Measurements from ENCODE around the gene TMEM131L.
"Not testable (repeated sequence)": the region's sequence is repeated elsewhere in the genome, so short reads cannot be mapped to it uniquely, and the experiment has no call there.

Gene TMEM131L

GRCh38 chr4:153566631-153567150 is 100.5 kb downstream of the TMEM131L start:
- Mint-ChIP-seq H3K27ac (peak overlapping the region in 1 of 2 donors; percentile 66), H3K9me3 (no peaks in the 10 kb centered on the region), H3K4me3 (no peak overlapping the region), H3K4me1 (ENCODE audit: low read depth in 2 of 2) (peaks cover 12 to 24% of the 10 kb centered on the region in 2 donors), H3K27me3 (no peaks in the 10 kb centered on the region), H3K36me3 (ENCODE audit: insufficient read depth) (peaks cover 27% of the 10 kb centered on the region)
- ATAC-seq (replicated peaks) = no peak
- DNase-seq = no peak

- Mint-ChIP-seq H3K36me3 (ENCODE audit: insufficient read depth) (peaks cover 23% of the 10 kb centered on the region), H3K27ac (peak overlapping the region; percentile 39 to 72), H3K4me1 (ENCODE audit: low read depth in 2 of 2) (peaks cover 16 to 25% of the 10 kb centered on the region in 2 donors)
- not testable (repeated sequence) for DNase-seq; H3K27me3 Mint-ChIP-seq; H3K9me3 Mint-ChIP-seq; ATAC-seq (replicated peaks); H3K4me3 Mint-ChIP-seq
Measured at GRCh38 chr4:153567660-153568059, 101.5 kb downstream of the TMEM131L start.

- peaks cover 21 to 32% of the 10 kb centered on the region in 2 donors for H3K4me1 Mint-ChIP-seq (ENCODE audit: low read depth in 2 of 2)
- H3K27ac Mint-ChIP-seq = peak overlapping the region; percentile 66 to 72
- H3K4me3 Mint-ChIP-seq = no peak overlapping the region
Measured at GRCh38 chr4:153570228-153570973, 104.2 kb downstream of the TMEM131L start.

DNA sequence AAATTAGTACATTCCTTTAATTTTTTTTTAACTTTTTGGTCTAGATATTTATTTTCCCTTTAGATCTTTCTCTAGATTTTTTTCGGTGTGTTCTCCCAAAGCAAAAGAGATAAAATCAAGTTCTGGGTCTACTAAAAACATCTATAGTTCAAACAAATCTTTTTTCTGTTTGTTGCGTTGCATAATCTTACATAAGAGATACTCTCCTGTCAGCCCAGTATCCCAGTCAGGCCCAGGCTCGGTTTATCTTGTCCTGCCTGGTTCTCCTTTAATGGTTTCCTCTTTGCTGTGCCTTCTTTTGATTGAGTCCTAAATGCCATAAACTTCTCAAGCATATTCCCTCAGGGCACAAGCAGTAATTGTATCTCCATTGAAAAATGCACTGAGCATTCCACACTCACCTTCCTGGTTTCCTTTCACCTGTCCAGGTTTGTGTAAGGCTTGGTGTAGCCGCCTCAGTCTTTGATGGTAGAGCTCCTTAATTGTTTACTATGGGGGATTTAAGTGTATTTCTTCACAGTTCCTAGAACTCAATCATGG is 104.9 kb downstream of the TMEM131L start:
- H3K27ac Mint-ChIP-seq = peak overlapping the region; percentile 66 to 67
- peaks cover 11% of the 10 kb centered on the region for H3K36me3 Mint-ChIP-seq (ENCODE audit: insufficient read depth)
- ATAC-seq (replicated peaks) = no peak
- H3K9me3 Mint-ChIP-seq = no peaks in the 10 kb centered on the region
- DNase-seq = no peak
- H3K4me3 Mint-ChIP-seq = no peak overlapping the region
- no peaks in the 10 kb centered on the region for H3K27me3 Mint-ChIP-seq
- H3K4me1 Mint-ChIP-seq (ENCODE audit: low read depth in 2 of 2) = peaks cover 21 to 34% of the 10 kb centered on the region in 2 donors

More at GRCh38 chr4:153570228-153570973, 104.2 kb downstream of the TMEM131L start:
- H3K36me3 Mint-ChIP-seq (ENCODE audit: insufficient read depth) = peaks cover 9% of the 10 kb centered on the region
- H3K9me3 Mint-ChIP-seq = no peaks in the 10 kb centered on the region
- DNase-seq (no peak), ATAC-seq (replicated peaks) (no peak)
- H3K27me3 Mint-ChIP-seq = no peaks in the 10 kb centered on the region

GRCh38 chr4:153572609-153573008 is 106.4 kb downstream of the TMEM131L start:
- Mint-ChIP-seq H3K9me3 (no peaks in the 10 kb centered on the region), H3K4me1 (ENCODE audit: low read depth in 2 of 2) (peaks cover 27 to 41% of the 10 kb centered on the region in 2 donors), H3K27me3 (no peaks in the 10 kb centered on the region), H3K27ac (peak overlapping the region; percentile 66), H3K4me3 (no peak overlapping the region), H3K36me3 (ENCODE audit: insufficient read depth) (peaks cover 16% of the 10 kb centered on the region)
- DNase-seq (no peak), ATAC-seq (replicated peaks) (no peak)

DNA sequence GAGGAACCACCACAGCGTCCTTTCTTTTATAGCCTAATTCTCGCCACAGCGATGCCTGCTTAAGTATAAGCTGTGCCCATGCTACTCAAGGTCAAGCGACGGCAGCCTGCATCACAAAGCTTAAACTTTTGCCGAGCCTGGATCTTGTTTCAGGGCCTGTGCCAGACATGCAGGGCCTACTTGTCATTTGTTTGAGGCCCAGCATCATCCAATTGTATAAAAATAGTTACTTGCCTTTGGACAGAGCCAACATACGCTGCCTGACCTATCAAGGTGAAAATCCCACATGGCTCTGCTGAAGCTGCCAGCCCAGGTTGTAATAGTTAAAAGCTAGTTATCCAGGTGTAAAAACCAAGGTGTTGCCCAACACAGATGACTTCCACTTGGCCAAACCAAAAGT is 107.1 kb downstream of the TMEM131L start:
- DNase-seq (no peak), ATAC-seq (replicated peaks) (no peak)
- Mint-ChIP-seq H3K4me1 (ENCODE audit: low read depth in 2 of 2) (peaks cover 30 to 45% of the 10 kb centered on the region in 2 donors), H3K36me3 (ENCODE audit: insufficient read depth) (peaks cover 14% of the 10 kb centered on the region), H3K9me3 (no peaks in the 10 kb centered on the region), H3K4me3 (no peak overlapping the region), H3K27me3 (no peaks in the 10 kb centered on the region), H3K27ac (peak overlapping the region in 1 of 2 donors; percentile 54)

DNA sequence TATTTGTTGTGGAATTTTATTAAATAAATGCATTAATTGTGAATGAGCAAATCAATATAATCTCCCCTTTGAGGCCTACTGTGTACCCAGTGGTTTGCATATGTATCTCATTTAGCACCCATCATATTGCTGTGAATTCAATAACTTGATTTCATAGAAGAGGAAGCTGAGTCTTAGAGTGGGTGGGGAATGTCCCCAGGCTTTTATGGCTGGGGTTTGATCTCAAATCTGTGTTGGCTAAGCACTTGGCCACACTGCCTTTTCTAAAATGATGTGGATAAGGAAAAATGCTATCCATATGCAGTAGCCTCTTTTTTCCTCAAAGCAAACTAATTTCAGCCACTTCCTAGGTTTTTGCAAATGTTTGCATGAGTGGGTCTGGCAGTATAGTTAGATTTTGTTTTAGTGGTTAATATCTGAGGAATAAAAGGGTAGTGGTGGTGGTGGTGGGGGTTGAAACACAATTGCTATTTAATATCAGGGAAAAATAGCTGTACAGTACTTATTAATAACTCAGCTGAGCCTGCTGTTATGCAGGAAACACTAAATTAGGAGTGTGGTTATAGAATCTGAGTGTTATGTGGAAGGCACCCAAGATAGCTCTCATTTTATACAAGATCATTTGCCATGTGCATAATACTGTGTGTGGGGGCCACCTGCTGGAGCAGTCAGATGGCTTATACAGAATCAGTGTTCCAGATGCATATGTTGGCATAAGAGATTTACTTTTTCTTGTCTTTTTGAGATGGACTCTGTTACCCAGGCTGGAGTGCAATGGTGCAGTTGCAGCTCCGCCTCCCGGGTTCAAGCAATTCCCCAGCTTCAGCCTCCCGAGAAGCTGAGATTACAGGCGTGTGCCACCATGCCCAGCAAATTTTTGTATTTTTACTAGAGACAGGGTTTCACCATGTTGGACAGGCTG is 108.0 kb downstream of the TMEM131L start:
- Mint-ChIP-seq H3K4me1 (ENCODE audit: low read depth in 2 of 2) (peaks cover 30 to 45% of the 10 kb centered on the region in 2 donors), H3K27me3 (no peaks in the 10 kb centered on the region), H3K9me3 (no peaks in the 10 kb centered on the region), H3K4me3 (no peak overlapping the region), H3K27ac (peak overlapping the region in 1 of 2 donors; percentile 54), H3K36me3 (ENCODE audit: insufficient read depth) (peaks cover 14% of the 10 kb centered on the region)
- peak; percentile 97 for ATAC-seq (replicated peaks)
- peak; percentile 53 to 57 (median 53) for DNase-seq

- Mint-ChIP-seq H3K27ac (no peak overlapping the region), H3K4me3 (no peak overlapping the region), H3K36me3 (ENCODE audit: insufficient read depth) (peaks cover 30% of the 10 kb centered on the region), H3K4me1 (ENCODE audit: low read depth in 2 of 2) (peaks cover 30 to 47% of the 10 kb centered on the region in 2 donors), H3K27me3 (no peaks in the 10 kb centered on the region), H3K9me3 (no peaks in the 10 kb centered on the region)
- DNase-seq = no peak
- no peak for ATAC-seq (replicated peaks)
Measured at GRCh38 chr4:153576443-153576774, 110.2 kb downstream of the TMEM131L start.

- H3K27ac Mint-ChIP-seq = no peak overlapping the region
- DNase-seq = no peak
- H3K36me3 Mint-ChIP-seq (ENCODE audit: insufficient read depth) = peaks cover 37% of the 10 kb centered on the region
- H3K4me3 Mint-ChIP-seq = no peak overlapping the region
- H3K4me1 Mint-ChIP-seq (ENCODE audit: low read depth in 2 of 2) = peaks cover 26 to 42% of the 10 kb centered on the region in 2 donors
- H3K27me3 Mint-ChIP-seq = no peaks in the 10 kb centered on the region
- no peaks in the 10 kb centered on the region for H3K9me3 Mint-ChIP-seq
- ATAC-seq (replicated peaks) = no peak
Measured at GRCh38 chr4:153577053-153577452, 110.9 kb downstream of the TMEM131L start.

DNA sequence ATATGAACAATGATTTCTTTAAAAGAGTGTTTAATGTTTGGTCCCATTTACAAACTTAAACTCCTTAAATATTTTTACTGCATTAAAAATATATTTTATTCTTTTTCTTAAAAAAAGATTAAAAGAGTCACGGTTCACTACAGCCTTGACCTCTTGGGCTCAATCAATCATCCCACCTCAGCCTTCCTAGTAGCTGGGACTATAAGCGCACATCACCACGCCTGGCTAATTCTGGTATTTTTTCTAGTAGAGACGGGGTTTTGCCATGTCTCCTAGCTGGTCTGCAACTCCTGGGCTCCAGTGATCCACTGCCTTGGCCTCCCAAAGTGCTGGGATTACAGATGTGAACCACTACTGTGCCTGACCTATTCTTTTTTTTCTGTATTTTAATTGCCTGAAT is 113.2 kb downstream of the TMEM131L start:
- peaks cover 14 to 26% of the 10 kb centered on the region in 2 donors for H3K4me1 Mint-ChIP-seq (ENCODE audit: low read depth in 2 of 2)

DNA sequence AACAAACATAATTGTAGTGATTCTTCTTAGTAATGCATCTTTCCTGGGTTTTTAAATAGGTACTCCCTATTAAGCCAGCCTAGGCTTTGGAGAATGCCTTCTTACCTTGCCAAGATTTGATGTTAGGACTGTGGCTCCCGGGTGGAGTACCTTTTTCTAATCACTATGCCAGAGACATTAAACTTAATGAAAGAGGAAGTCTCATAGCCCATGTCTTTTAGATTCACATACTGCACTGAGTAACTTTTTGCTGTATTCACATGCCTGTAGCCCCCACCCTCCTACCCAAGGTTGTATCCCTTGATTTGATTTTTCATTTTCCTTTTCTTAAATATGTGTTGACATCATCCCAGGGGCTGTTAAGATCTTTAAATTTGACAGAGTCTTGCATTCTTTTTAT is 113.7 kb downstream of the TMEM131L start:
- Mint-ChIP-seq H3K36me3 (ENCODE audit: insufficient read depth) (peaks cover 54% of the 10 kb centered on the region), H3K4me3 (no peak overlapping the region), H3K9me3 (no peaks in the 10 kb centered on the region), H3K27me3 (no peaks in the 10 kb centered on the region), H3K27ac (peak overlapping the region; percentile 42 to 94), H3K4me1 (ENCODE audit: low read depth in 2 of 2) (peaks cover 14 to 23% of the 10 kb centered on the region in 2 donors)
- no peak for DNase-seq
- no peak for ATAC-seq (replicated peaks)

More for the DNA sequence above, 113.2 kb downstream of the TMEM131L start:
- DNase-seq (no peak), ATAC-seq (replicated peaks) (no peak)
- Mint-ChIP-seq H3K27me3 (no peaks in the 10 kb centered on the region), H3K4me3 (no peak overlapping the region), H3K9me3 (no peaks in the 10 kb centered on the region), H3K27ac (peak overlapping the region; percentile 26 to 94), H3K36me3 (ENCODE audit: insufficient read depth) (peaks cover 54% of the 10 kb centered on the region)

GRCh38 chr4:153582954-153583702 is 117.0 kb downstream of the TMEM131L start:
- Mint-ChIP-seq H3K9me3 (no peaks in the 10 kb centered on the region), H3K27ac (no peak overlapping the region), H3K36me3 (ENCODE audit: insufficient read depth) (peaks cover 63% of the 10 kb centered on the region), H3K4me1 (ENCODE audit: low read depth in 2 of 2) (peaks cover 4 to 5% of the 10 kb centered on the region in 2 donors), H3K27me3 (no peaks in the 10 kb centered on the region), H3K4me3 (no peak overlapping the region)
- DNase-seq (no peak), ATAC-seq (replicated peaks) (no peak)

GRCh38 chr4:153585026-153585425 is 118.9 kb downstream of the TMEM131L start:
- H3K4me3 Mint-ChIP-seq = no peak overlapping the region
- peaks cover 4 to 5% of the 10 kb centered on the region in 2 donors for H3K4me1 Mint-ChIP-seq (ENCODE audit: low read depth in 2 of 2)
- H3K27ac Mint-ChIP-seq = peak overlapping the region in 1 of 2 donors; percentile 64
- H3K27me3 Mint-ChIP-seq = no peaks in the 10 kb centered on the region
- H3K36me3 Mint-ChIP-seq (ENCODE audit: insufficient read depth) = peaks cover 77% of the 10 kb centered on the region
- ATAC-seq (replicated peaks) (no peak), DNase-seq (no peak)
- H3K9me3 Mint-ChIP-seq = no peaks in the 10 kb centered on the region
